Suprapubic skin (tissue), 3 donors: Measurements from ENCODE around the gene C16orf95.

Experiments
- CTCF ChIP-seq, 2 donors: fragments of 200-600 bp in 1 of 2; fragments of 450-650 bp in 1 of 2; sonication (generic) in 1 of 2; IDR thresholded peaks; one replicate each; pipeline ENCODE4 v1.5.1; 2016 to 2019; ENCODE audit warnings: antibody characterized with exemption in 2 of 2, mild to moderate bottlenecking in 1 of 2, moderate library complexity in 1 of 2
- POLR2A ChIP-seq, 2 donors: fragments of 450-650 bp; IDR thresholded peaks; one replicate each; pipeline ENCODE4 v1.6.1; 2017; ENCODE audit warnings: antibody characterized with exemption in 2 of 2, mild to moderate bottlenecking in 2 of 2, moderate library complexity in 2 of 2

GRCh38 chr16:87351320-87351698 lies 34.1 kb upstream of the C16orf95 start:
- no peak for TF ChIP-seq CTCF (IDR thresholded peaks at IDR 0.05)
- TF ChIP-seq POLR2A (IDR thresholded peaks at IDR 0.05): no peak
